ENCODE data around the gene IPMK.
"Not testable (repeated sequence)": the region's sequence is repeated elsewhere in the genome, so short reads cannot be mapped to it uniquely, and the experiment has no call there.

Gene IPMK

GRCh38 chr10:58158806-58159205 is 108.9 kb downstream of the IPMK start:
- no peak overlapping the region for H3K9ac ChIP-seq (ENCODE audit: low read length)
- no peak overlapping the region for H4K91ac ChIP-seq (ENCODE audit: low read length)
- peak; percentile 16 for DNase-seq
- no peak overlapping the region for H3K4ac ChIP-seq (ENCODE audit: low read depth in 1 of 2, low read length in 2 of 2)
- H2BK5ac ChIP-seq (ENCODE audit: low read depth, low read length, poor library complexity, severe bottlenecking), result no peak overlapping the region
- H3K36me3 ChIP-seq (ENCODE audit: control insufficient read depth in 1 of 2, insufficient read depth in 2 of 2, low read depth in 1 of 2, low read length in 2 of 2), result no peaks in the 10 kb centered on the region
- WGBS, result 76% methylated on average over 4 of the region's 4 CpGs
- no peak overlapping the region for H2BK12ac ChIP-seq (ENCODE audit: low read length in 2 of 2)
- H3K27ac ChIP-seq (ENCODE audit: low read length, poor library complexity, severe bottlenecking), result no peak overlapping the region
- no peaks in the 10 kb centered on the region for H3K79me1 ChIP-seq (replicated peaks; ENCODE audit: low read length, poor library complexity, severe bottlenecking)
- H3K9me3 ChIP-seq (ENCODE audit: control insufficient read depth, low read length), result no peaks in the 10 kb centered on the region
- no peak overlapping the region for H3K18ac ChIP-seq (ENCODE audit: low read depth in 1 of 2, low read length in 2 of 2)
- no peak overlapping the region for H2AK5ac ChIP-seq (ENCODE audit: low read length, severe bottlenecking)
- H3K23ac ChIP-seq (ENCODE audit: low read length in 2 of 2), result no peak overlapping the region
- peaks cover 0 to 34% of the 10 kb centered on the region in 2 experiments for H3K27me3 ChIP-seq (ENCODE audit: control insufficient read depth in 1 of 2, insufficient read depth in 1 of 2, low read length in 2 of 2)
- H3K4me1 ChIP-seq (ENCODE audit: control insufficient read depth, insufficient read depth, low read depth, low read length), result no peaks in the 10 kb centered on the region
- H2AFZ ChIP-seq (ENCODE audit: low read depth, low read length), result no peak overlapping the region
- H3K4me3 ChIP-seq (ENCODE audit: insufficient read depth in 1 of 2, low read depth in 1 of 2, low read length in 2 of 2), result no peak overlapping the region
- no peak overlapping the region for H3K14ac ChIP-seq (ENCODE audit: low read length in 2 of 2)
- no peak overlapping the region for H4K8ac ChIP-seq (ENCODE audit: low read length)
- H2BK15ac ChIP-seq (ENCODE audit: low read depth, poor library complexity, severe bottlenecking), result no peak overlapping the region
- no peak overlapping the region for H2BK120ac ChIP-seq (ENCODE audit: low read depth, low read length)
- no peak overlapping the region for H3K4me2 ChIP-seq (ENCODE audit: low read length, poor library complexity, severe bottlenecking)

- H4K91ac ChIP-seq (ENCODE audit: low read length), result no peak overlapping the region
- H2BK15ac ChIP-seq (ENCODE audit: low read depth, poor library complexity, severe bottlenecking), result no peak overlapping the region
- WGBS, result 55% methylated on average over 6 of the region's 7 CpGs
- H3K27ac ChIP-seq (ENCODE audit: low read length, poor library complexity, severe bottlenecking), result no peak overlapping the region
- H2BK120ac ChIP-seq (ENCODE audit: low read depth, low read length), result no peak overlapping the region
- peak overlapping the region; percentile 55 for H3K9ac ChIP-seq (ENCODE audit: low read length)
- H3K4ac ChIP-seq (ENCODE audit: low read depth in 1 of 2, low read length in 2 of 2), result no peak overlapping the region
- DNase-seq, result peak; percentile 79
- H2AFZ ChIP-seq (ENCODE audit: low read depth, low read length), result no peak overlapping the region
- no peak overlapping the region for H3K4me2 ChIP-seq (ENCODE audit: low read length, poor library complexity, severe bottlenecking)
- H3K4me3 ChIP-seq (ENCODE audit: insufficient read depth in 1 of 2, low read depth in 1 of 2, low read length in 2 of 2), result no peak overlapping the region
- no peak overlapping the region for H3K14ac ChIP-seq (ENCODE audit: low read length in 2 of 2)
- H3K27me3 ChIP-seq (ENCODE audit: control insufficient read depth in 1 of 2, insufficient read depth in 1 of 2, low read length in 2 of 2), result peaks cover 0 to 36% of the 10 kb centered on the region in 2 experiments
- H3K23ac ChIP-seq (ENCODE audit: low read length in 2 of 2), result no peak overlapping the region
- no peaks in the 10 kb centered on the region for H3K79me1 ChIP-seq (replicated peaks; ENCODE audit: low read length, poor library complexity, severe bottlenecking)
- H3K18ac ChIP-seq (ENCODE audit: low read depth in 1 of 2, low read length in 2 of 2), result no peak overlapping the region
- H4K8ac ChIP-seq (ENCODE audit: low read length), result no peak overlapping the region
- no peaks in the 10 kb centered on the region for H3K36me3 ChIP-seq (ENCODE audit: control insufficient read depth in 1 of 2, insufficient read depth in 2 of 2, low read depth in 1 of 2, low read length in 2 of 2)
- H2AK5ac ChIP-seq (ENCODE audit: low read length, severe bottlenecking), result no peak overlapping the region
- no peaks in the 10 kb centered on the region for H3K4me1 ChIP-seq (ENCODE audit: control insufficient read depth, insufficient read depth, low read depth, low read length)
- no peak overlapping the region for H2BK5ac ChIP-seq (ENCODE audit: low read depth, low read length, poor library complexity, severe bottlenecking)
- H3K9me3 ChIP-seq (ENCODE audit: control insufficient read depth, low read length), result no peaks in the 10 kb centered on the region
- no peak overlapping the region for H2BK12ac ChIP-seq (ENCODE audit: low read length in 2 of 2)
Measured at GRCh38 chr10:58157076-58157766, 110.5 kb downstream of the IPMK start.

GRCh38 chr10:58155941-58156340 is 111.8 kb downstream of the IPMK start:
- H2BK120ac ChIP-seq (ENCODE audit: low read depth, low read length); H2AK5ac ChIP-seq (ENCODE audit: low read length, severe bottlenecking); H3K9ac ChIP-seq (ENCODE audit: low read length); H3K36me3 ChIP-seq (ENCODE audit: control insufficient read depth in 1 of 2, insufficient read depth in 2 of 2, low read depth in 1 of 2, low read length in 2 of 2); DNase-seq; H3K4me3 ChIP-seq (ENCODE audit: insufficient read depth in 1 of 2, low read depth in 1 of 2, low read length in 2 of 2); H3K14ac ChIP-seq (ENCODE audit: low read length in 2 of 2); H4K8ac ChIP-seq (ENCODE audit: low read length); H2BK12ac ChIP-seq (ENCODE audit: low read length in 2 of 2); H3K23ac ChIP-seq (ENCODE audit: low read length in 2 of 2); H3K79me1 ChIP-seq (replicated peaks; ENCODE audit: low read length, poor library complexity, severe bottlenecking); H3K4ac ChIP-seq (ENCODE audit: low read depth in 1 of 2, low read length in 2 of 2); H4K91ac ChIP-seq (ENCODE audit: low read length); H2AFZ ChIP-seq (ENCODE audit: low read depth, low read length); H3K9me3 ChIP-seq (ENCODE audit: control insufficient read depth, low read length); H2BK5ac ChIP-seq (ENCODE audit: low read depth, low read length, poor library complexity, severe bottlenecking); H3K4me1 ChIP-seq (ENCODE audit: control insufficient read depth, insufficient read depth, low read depth, low read length); H3K18ac ChIP-seq (ENCODE audit: low read depth in 1 of 2, low read length in 2 of 2); H3K4me2 ChIP-seq (ENCODE audit: low read length, poor library complexity, severe bottlenecking); H3K27ac ChIP-seq (ENCODE audit: low read length, poor library complexity, severe bottlenecking); H2BK15ac ChIP-seq (ENCODE audit: low read depth, poor library complexity, severe bottlenecking): not testable (repeated sequence)
- whole genome bisulfite sequencing, result 89% methylated on average over 2 of the region's 2 CpGs
- peaks cover 0 to 45% of the 10 kb centered on the region in 2 experiments for H3K27me3 ChIP-seq (ENCODE audit: control insufficient read depth in 1 of 2, insufficient read depth in 1 of 2, low read length in 2 of 2)

- H3K14ac ChIP-seq (ENCODE audit: low read length in 2 of 2), result no peak overlapping the region
Measured at GRCh38 chr10:58153751-58154150, 113.9 kb downstream of the IPMK start.

More at GRCh38 chr10:58153751-58154150, 113.9 kb downstream of the IPMK start:
- H3K36me3 ChIP-seq (ENCODE audit: control insufficient read depth in 1 of 2, insufficient read depth in 2 of 2, low read depth in 1 of 2, low read length in 2 of 2), result no peaks in the 10 kb centered on the region
- peaks cover 0 to 57% of the 10 kb centered on the region in 2 experiments for H3K27me3 ChIP-seq (ENCODE audit: control insufficient read depth in 1 of 2, insufficient read depth in 1 of 2, low read length in 2 of 2)
- no peak overlapping the region for H3K27ac ChIP-seq (ENCODE audit: low read length, poor library complexity, severe bottlenecking)
- H2BK12ac ChIP-seq (ENCODE audit: low read length in 2 of 2), result no peak overlapping the region
- H4K8ac ChIP-seq (ENCODE audit: low read length), result no peak overlapping the region
- H3K4me2 ChIP-seq (ENCODE audit: low read length, poor library complexity, severe bottlenecking), result no peak overlapping the region
- WGBS, result no CpG with 5 or more reads among the region's 1 CpG
- no peak overlapping the region for H4K91ac ChIP-seq (ENCODE audit: low read length)
- no peak overlapping the region for H2BK15ac ChIP-seq (ENCODE audit: low read depth, poor library complexity, severe bottlenecking)
- no peak overlapping the region for H2BK120ac ChIP-seq (ENCODE audit: low read depth, low read length)
- H3K4ac ChIP-seq (ENCODE audit: low read depth in 1 of 2, low read length in 2 of 2), result no peak overlapping the region
- H2AFZ ChIP-seq (ENCODE audit: low read depth, low read length), result no peak overlapping the region
- DNase-seq, result no peak
- no peak overlapping the region for H2AK5ac ChIP-seq (ENCODE audit: low read length, severe bottlenecking)
- no peak overlapping the region for H3K23ac ChIP-seq (ENCODE audit: low read length in 2 of 2)
- H3K4me1 ChIP-seq (ENCODE audit: control insufficient read depth, insufficient read depth, low read depth, low read length), result no peaks in the 10 kb centered on the region
- no peak overlapping the region for H2BK5ac ChIP-seq (ENCODE audit: low read depth, low read length, poor library complexity, severe bottlenecking)
- H3K18ac ChIP-seq (ENCODE audit: low read depth in 1 of 2, low read length in 2 of 2), result no peak overlapping the region
- no peaks in the 10 kb centered on the region for H3K9me3 ChIP-seq (ENCODE audit: control insufficient read depth, low read length)
- H3K9ac ChIP-seq (ENCODE audit: low read length), result no peak overlapping the region
- H3K4me3 ChIP-seq (ENCODE audit: insufficient read depth in 1 of 2, low read depth in 1 of 2, low read length in 2 of 2), result no peak overlapping the region
- H3K79me1 ChIP-seq (replicated peaks; ENCODE audit: low read length, poor library complexity, severe bottlenecking), result no peaks in the 10 kb centered on the region
